GM12878 (cell line): ENCODE measurements around the gene KDM4F.

Source experiments
- BACH1 ChIP-seq: fragments of 450-650 bp; IDR thresholded peaks from 2 replicates; pipeline ENCODE4 v1.6.1; 2017; ENCODE audit warnings: mild to moderate bottlenecking, borderline replicate concordance
- EZH2 ChIP-seq: IDR thresholded peaks from 2 replicates; pipeline ENCODE4 v1.6.1; 2012; ENCODE audit warnings: low read depth, mild to moderate bottlenecking, control low read depth, inconsistent platforms, low read length, borderline replicate concordance; ENCODE audit not compliant: control insufficient read depth
- FOXK2 ChIP-seq: fragments of 450-650 bp; IDR thresholded peaks from 2 replicates; pipeline ENCODE4 v1.6.1; 2017; ENCODE audit warnings: mild to moderate bottlenecking, moderate library complexity
- HDAC2 ChIP-seq: fragments of 200-600 bp; sonication (generic); IDR thresholded peaks from 2 replicates; pipeline ENCODE4 v1.6.1; 2017
- POLR2A ChIP-seq: IDR thresholded peaks from 2 replicates; pipeline ENCODE4 v1.6.1; 2011; ENCODE audit warnings: low read depth, mild to moderate bottlenecking, low read length
- POLR2AphosphoS5 ChIP-seq: IDR thresholded peaks from 2 replicates; pipeline ENCODE4 v1.6.1; 2011; ENCODE audit warnings: mild to moderate bottlenecking, low read length, inconsistent platforms
- RAD21 ChIP-seq: IDR thresholded peaks from 2 replicates; pipeline ENCODE4 v1.6.1; 2011; ENCODE audit warnings: mild to moderate bottlenecking, low read depth, low read length, moderate library complexity; ENCODE audit not compliant: insufficient read depth
- SIN3A ChIP-seq: IDR thresholded peaks from 2 replicates; pipeline ENCODE4 v1.6.1; 2012; ENCODE audit warnings: low read depth, low read length, improper control_type of control experiment
- USF1 ChIP-seq: IDR thresholded peaks from 2 replicates; pipeline ENCODE4 v1.6.1; 2011; ENCODE audit warnings: borderline replicate concordance, low read depth, mild to moderate bottlenecking, moderate library complexity, mixed read lengths, low read length; ENCODE audit not compliant: insufficient read depth; ENCODE audit errors: extremely low read length
- YY1 ChIP-seq: IDR thresholded peaks from 2 replicates; pipeline ENCODE4 v1.6.1; 2011; ENCODE audit warnings: low read depth, mild to moderate bottlenecking, low read length

GRCh38 chr11:95011376-95011775, 37.8 kb upstream of the KDM4F start:
- TF ChIP-seq USF1 (no peak), YY1 (no peak), BACH1 (no peak), EZH2 (no peak), POLR2A (no peak), FOXK2 (no peak), POLR2AphosphoS5 (no peak), SIN3A (no peak), HDAC2 (no peak), RAD21 (no peak)
